ENCODE data around the gene PARD3B.
"Not testable (repeated sequence)": the region's sequence is repeated elsewhere in the genome, so short reads cannot be mapped to it uniquely, and the experiment has no call there.

PARD3B gene

DNA sequence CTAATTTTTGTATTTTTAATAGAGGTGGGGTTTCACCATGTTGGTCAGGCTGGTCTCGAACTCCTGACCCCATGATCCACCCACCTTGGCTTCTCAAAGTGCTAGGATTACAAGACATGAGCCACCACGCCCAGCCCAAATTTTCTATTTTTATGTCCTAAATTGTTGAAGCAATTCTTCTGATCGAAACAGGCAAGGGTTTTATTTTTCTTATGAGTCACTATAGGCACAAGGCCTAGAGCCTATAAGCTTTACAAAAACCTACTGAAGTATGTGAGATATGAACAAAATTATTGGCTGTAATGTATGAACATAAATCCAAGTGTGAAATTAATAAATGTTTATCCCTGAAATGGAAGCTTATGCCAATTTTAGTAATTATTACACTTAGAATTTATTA, 672.8 kb downstream of the PARD3B start:
- no peak for DNase-seq

DNA sequence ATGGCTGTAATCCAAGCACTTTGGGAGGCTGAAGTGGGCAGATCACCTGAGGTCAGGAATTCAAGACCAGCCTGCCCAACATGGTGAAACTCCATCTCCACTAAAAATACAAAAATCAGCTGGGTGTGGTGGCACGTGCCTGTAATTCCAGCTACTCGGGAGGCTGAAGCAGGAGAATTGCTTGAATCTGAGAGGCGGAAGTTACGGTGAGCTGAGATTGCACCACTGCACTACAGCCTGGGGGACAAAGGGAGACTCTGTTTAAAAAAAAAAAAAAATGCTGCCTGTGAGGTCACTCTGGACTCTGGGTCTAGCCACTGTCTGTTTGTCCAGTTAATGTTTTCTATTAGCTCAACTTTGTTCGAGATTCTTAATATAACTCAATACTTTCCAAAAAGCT, 673.5 kb downstream of the PARD3B start:
- DNase-seq = not testable (repeated sequence)

DNA sequence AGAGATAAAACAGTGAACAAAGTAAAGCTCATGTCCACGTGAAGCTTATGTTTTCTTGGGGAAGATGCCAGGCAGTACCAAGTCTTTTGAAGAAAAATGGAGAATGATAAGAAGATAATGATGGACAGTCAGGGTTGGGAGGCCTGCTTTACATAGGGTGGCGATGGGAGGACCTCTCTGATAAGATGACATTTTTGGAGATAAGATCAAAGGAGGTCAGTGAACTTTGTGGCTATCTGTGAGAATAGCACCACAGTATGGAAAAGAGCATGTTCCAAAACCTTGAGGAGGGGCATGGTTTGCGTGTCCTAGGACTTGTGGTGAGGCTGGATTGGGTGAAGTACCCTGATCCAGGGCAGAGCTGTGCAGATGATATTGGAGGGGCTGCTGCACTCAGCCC, 675.3 kb downstream of the PARD3B start:
- DNase-seq = no peak

DNA sequence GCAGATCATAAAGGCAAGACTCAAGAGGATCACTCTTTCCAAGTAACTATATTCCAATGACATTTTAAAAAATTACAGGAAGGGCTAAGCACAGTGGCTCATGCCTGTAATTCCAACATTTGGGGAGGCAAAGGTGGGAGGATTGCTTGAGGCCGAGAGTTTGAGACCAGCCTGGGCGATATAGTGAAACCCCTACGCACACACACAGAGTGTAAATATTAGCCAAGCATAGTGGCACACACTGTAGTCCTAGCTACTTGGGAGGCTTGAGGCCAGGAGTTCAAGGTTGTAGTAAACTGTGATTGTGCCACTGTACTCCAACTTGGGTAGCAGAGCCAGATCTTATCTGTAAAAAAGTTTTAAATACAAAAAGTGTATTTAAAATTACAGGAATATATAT, 686.8 kb downstream of the PARD3B start:
- no peak for DNase-seq

DNA sequence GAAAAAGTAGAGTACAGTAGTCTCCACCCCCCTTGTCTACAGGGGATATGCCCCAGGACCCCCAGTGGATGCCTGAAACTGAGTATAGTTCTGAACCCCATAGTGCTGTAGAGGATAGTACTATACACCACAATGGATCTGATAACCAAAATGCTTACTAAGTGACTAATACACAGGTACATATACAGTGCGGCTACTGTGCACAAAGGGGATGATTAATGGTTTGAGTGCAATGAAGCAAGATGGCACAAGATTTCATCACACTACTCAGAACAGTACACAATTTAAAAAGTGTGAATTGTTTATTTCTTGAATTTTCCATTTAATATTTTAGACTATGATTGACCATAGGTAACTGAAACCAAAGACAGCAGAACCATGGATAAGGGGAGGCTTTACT, 690.2 kb downstream of the PARD3B start:
- no peak for DNase-seq

DNA sequence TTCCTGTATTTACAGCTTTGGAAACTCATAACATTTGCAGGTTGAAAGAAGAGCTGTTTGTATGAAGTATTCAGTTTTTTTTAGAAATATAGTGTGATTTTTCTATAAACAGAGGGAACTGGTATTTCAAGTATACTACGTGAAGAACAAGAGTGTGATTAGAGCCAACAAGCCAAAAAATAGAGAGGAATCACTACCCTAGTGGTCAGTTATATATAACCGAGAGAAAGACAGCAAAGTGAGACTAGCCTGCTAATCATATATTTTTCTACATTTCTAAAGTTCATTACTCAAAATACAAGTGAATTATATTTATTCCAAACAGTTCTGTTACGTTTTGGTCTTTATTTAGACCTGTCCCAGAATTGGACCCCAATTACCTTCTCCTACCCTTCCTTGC, 692.2 kb downstream of the PARD3B start:
- no peak for DNase-seq

DNA sequence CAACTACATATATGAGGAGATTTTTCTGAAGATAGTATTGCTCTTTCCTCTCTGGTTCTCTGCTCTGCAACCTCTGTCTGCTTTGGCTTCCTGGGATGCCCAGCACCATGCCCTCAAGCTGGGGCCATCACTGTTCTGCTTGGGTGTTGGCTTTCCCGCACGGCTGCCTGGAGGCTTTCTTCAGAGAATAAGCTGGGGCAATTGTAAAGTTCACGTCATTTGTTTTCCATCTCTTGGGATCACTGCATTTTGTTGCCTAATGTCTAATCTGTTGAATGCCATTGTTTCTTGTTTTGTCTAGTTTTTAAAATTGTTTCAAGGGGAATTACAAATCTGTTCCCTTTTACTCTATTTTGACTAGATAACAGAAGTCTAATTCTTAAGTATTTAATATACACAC, 699.7 kb downstream of the PARD3B start:
- DNase-seq = no peak

DNA sequence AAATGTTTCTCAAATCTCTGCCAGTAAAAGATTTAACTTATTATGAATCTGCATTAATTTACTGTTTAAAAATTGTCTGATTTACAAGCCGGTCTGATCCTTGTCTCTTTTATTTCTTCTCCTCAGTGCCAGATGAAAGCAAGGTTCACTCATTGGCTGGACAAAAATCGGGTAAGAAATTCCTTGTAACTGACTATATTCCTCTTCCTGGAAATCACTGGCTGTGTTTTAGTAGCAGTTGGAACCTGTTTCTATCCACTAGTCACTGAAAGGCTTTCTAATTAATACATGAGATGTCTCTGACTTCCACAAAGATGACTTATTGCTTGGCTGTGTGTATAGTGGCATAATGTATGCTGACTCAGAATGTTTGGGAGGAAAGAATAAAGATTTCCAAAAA, 700.4 kb downstream of the PARD3B start:
- DNase-seq = no peak

DNA sequence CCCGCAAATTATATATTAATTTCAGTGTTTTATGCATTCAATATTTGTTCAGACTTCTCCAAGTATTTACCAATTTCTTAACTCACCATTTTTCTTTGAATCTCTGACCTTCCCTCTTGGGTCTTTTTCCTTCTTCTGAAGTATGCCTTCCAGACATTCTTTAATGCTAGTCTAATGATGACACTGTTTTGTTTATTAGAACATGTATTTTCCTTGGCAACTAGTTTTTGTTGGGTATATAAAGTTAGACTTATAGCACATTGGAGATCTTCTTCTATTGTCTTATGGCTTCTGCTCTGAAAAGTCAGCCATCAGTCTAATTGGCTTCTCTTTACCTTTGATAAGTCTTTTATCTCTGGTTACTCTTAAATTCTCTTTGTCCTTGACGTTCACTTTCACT, 713.8 kb downstream of the PARD3B start:
- no peak for DNase-seq

DNA sequence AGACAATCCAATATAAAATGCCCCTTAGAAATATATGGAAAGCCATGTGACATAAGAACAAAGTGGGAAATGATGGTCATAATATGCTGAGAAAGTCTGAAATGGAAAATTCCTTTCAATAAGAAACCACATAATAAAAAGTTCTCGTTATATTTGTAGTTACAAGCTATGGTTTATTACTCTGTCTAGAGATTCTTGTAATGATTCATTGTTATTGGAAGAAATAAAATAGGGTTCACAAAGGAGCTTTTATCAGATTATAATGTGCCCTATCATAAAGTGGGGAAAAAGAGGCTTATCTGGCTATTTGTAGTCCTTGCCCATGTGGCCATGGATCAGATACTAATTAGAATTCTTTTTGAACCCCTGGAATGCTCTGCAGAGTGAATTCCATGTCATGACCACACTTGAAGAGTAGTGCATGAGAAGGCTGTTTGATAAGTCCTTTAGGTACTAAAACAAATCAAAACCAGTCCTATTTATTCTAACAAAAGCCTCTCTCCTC, 716.3 kb downstream of the PARD3B start:
- no peak for DNase-seq

DNA sequence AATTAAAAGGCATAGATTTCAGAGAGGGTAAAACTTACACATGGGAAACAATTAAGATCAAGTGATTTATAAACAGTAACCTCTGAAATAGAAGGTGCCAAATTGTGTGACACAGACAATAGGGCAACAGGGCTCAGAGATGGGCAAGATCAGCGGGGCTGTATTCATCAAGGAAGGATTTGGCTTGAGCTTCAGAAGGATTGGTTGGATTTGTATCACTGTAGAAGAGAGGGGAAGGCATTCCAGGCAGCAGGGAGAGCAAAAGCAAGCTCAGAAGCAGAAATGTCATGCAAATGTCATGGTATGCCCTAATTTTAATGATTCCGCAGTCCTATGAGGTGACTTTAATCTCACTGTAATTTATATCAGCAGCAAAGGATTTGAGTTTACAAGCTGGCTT, 722.0 kb downstream of the PARD3B start:
- DNase-seq = no peak

DNA sequence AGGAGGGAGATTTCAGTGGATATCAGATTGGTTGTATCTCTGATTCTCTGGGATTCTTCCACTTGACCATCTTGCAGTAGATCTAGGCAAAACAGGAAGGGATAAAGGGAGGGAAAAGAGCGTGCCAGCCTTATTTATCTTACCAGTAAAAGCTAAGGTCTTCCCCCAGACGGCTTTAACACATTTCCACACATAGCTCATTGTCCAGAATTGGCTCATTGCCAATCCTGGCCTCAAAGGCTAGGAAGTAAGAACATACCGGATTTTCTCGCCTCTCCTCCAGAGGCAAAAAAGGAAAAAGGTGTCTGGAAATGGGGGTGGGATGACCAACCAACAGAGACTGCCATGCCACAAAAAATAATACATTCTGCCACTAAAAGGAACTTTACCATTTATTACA, 725.4 kb downstream of the PARD3B start:
- no peak for DNase-seq

DNA sequence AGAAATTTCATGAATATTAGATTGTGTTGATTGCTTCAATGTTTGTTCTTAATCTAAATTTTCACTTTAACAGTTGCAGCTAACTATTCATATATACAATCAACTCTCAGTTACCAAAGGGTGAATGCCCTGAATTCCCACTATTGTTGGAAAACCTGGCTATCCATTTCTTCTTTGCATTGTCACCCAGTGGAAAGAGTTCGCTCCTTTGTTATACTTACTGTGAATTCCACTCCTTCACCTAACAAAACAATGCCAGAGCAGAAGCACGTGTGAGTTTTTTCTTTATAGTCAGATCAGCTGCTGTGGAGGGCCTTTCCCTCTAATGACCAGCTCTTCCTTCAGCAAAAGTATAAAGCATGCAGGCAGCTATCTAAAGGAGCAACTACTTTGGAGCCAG, 727.9 kb downstream of the PARD3B start:
- DNase-seq = no peak

DNA sequence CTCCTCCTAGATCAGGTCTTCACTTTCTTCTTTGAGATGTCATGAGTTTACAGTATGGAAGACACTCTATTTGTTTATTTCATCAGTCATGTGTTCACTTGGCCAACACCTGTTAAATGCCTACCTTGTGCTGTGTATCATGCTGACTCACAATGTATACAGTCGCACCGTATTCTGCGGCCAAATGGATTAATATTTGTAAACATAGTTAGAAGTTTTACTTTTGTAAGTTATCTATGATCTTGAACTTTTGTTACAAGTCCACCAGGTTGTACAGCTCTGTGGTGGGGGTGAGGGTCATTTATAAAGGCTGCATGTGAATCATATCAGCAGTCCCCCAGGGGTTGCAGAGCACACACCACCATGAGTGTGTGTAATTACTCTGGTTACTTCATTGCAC, 728.4 kb downstream of the PARD3B start:
- peak; percentile 10 for DNase-seq

DNA sequence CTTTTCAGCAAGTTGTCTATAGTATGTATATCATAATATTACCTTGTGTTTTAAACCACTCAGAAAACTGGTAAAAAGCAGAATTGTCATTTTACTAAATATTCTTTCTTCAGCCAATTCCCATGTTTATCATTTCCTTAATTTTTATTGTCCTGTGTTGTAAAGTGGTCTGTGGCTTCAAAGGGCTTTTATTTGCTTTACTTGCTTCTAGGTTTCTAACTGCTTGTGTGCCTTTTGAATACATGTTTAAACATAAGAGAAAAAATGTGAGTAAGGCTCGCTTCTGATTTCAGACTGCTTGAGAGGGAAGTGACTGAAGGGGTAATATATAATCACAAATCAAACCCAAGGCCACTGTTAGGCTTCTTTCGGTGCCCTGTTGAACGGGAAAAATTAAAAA, 729.5 kb downstream of the PARD3B start:
- DNase-seq = peak; percentile 2

DNA sequence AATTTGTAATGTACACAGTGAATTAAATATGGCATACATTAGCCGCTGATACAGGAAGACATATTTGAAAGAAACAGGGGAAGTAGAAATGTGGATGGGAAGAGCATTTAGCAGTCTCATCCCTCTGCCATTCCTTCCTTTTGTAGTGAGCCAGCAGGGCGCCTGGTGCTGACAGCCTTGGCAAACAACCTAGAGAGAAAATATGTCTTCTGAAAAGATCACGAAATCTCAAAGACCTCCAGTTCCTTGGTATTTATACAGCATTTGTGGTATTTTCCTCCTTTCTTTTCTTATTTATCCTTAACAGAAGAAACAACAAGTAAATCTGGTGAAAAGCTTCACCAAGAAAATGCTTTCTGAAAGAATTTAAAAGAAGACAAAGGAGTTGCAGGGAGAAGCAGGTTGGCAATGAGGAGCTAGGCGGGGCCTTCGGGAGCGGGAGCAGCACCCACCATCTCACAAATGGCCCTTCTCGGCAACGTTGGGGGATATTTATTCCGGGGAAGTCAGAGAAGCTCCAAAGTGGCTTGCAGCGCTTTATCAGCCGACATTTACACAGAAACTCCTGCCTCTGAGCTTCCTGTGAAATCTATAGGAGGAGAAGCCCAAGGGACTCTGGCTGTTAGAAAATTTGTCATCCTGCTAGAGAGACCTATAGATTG, 731.0 kb downstream of the PARD3B start:
- no peak for DNase-seq

DNA sequence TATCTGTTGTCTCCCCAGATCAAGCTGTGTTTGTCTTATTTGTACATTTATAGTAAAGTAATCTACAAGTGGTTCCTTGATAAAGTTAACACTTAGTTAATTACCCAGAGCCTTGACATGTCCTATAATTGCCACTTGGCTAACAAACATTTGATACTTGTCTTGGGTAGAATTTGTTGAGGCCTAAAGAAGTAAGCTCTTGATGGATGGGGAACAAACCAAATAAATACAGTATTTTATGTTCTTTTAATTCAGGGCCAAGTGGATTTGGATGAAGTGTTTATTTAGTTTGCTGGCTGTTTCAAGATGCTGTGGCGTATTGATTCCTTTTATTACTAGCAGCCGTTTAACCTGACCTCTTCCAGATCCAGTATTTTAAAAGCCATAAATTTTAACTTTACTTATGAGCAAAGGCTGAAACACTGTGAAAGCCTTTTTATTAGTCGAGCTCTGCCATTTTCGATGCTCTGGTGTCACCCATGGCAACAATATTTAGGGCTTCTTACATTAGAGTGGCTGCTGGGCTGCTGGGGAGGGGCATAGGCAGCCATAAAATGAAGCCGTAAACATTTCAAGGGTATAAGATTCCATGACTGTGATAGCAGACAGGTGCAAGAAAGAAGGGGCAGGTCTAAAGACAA, 735.4 kb downstream of the PARD3B start:
- DNase-seq = peak; percentile 42

DNA sequence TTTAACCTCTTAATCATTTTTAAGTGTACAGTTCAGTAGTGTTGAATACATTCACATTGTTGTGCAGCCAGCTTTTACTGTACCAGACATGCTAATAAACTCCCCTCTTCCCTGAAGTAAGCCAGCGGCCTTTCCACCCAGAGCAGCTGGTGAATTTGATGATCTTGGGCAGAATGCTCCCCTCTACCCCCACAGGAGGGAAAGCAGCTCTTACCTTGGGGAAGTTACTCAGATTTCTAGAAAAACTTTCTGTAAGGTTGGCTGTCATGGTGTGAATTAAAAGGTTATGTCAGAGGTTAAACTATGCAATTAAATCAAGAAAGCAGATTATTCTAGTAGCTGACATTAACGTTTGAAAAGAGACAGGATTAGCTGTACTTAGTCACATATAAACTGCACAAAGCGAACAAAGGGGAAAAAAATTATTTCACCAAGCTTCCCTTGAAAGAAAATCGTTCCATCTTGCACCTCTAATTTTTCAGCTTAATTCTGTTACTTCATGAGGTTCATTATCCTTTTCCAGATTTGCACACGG, 738.5 kb downstream of the PARD3B start:
- DNase-seq = no peak

DNA sequence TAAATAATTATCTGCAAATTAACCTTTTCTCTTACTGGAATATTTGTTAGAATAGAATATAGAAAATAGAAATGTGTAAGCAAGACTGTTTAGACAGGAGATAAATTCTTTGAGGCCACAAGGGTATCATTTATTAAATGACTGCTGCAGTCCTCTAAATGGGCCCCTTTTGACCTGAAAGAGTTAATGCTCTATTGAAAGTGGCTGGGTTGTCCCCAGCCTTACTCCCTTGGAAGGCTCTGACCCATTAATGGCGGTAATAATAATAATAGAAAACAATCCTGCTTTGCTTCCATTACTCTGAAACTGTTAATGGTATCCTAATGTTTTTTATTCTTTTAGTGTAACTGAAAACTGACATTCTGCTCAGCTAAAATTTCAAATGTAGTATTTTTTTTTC, 739.1 kb downstream of the PARD3B start:
- no peak for DNase-seq

DNA sequence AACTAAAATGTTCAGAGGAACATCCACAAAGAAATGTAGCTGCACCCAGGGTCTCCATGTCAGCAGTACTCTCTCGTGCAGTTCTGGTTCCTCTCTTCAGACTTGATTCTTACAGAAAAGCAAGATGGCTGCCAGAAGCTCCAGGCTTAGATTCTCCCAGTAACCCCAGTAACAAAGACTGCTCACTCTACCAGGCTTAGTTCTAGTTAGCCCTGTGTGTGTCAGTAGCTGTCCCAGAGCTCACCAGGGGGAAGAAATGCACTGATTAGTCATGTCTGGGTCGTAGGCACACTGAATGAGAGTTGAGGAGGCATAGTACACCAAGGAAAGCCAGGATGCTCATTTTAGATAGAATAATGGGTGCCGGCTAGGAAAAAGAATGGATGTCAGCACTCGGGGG, 742.0 kb downstream of the PARD3B start:
- no peak for DNase-seq

DNA sequence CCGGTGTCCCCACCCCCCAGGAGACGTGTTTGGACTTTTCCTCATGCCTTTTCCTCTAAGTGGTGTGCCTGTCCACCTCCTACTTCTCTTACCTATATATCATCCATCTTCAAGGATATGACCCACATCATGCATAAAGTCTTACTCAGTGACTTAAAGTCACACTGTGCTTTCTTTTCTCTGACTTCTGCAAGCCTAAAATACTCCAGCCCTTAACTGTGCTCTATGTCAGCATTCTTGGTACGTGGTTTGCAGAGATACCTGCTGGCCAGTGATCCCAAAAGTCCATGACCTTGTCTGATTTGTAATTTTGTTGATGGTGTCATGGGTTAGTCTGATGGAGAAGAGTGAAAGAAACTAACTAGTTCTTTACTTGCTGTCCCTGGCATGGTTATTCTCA, 743.4 kb downstream of the PARD3B start:
- no peak for DNase-seq

DNA sequence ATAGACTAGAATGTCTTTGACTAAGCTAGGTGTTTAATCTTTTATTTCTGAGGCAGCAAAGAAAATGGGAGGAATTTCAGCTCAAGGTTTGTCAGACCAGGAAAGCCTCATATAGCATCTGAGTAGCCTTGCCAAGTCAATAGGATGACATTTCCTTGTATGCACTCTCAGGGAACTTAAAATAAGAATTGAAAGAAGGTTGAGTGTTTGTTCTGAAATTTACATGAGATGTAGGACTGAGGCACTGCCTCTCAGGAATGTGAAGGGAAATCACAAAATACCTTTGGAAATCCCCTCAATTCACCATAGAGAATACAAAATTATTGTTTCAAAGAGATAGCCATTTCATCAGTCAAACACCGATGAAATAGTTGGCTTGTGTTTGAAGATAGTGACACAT, 745.0 kb downstream of the PARD3B start:
- no peak for DNase-seq

DNA sequence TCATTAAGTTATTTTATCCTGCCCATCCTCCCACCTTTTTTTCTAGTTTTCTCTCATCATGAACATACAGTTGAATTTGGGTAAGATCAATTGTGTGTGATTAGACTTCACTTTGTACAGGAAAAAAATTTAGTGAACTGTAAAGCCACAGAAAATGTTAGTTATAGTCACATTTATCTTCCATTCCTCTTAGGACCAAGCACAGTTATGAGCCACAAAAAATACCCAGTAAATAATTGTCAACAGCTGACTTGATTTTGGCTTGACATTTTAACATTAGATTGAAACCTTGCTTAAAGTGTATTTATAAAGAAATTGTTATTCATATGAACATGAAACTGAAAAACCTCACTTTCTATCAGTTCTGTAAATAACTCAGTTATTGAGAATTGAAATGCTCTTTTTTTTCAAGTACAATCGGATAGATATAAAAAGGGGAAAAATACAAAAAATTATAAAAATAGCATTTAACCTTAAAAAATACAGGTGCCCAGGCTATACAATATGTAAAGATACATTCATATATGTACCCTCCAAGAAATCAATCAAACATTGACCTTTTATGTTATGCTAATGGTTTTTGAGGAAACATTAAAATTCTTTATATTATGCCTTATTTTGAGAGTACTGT, 747.5 kb downstream of the PARD3B start:
- DNase-seq = no peak

DNA sequence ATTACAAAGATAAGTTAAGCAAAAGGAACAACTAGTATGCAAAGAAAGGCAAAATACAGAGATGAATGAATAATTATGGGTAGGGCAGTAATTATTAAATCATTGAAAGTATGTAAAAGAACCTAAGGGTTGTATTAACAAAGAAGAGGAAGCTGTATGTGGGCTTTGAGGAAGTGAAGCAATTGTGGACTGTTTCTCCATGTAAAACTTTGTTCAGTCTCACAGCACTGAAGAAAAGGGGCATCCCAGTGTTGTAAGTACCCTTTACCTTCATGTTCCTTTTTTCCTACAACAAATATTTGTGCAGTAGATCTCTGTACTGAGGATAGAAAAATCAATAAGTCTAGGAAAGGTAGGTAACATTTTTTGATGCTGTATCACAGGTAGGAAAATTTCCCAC, 748.3 kb downstream of the PARD3B start:
- DNase-seq = no peak
